OCI-LY1 (cell line): Measurements from ENCODE around the gene PPP1R27.

Source experiments
- H2AFZ ChIP-seq: fragments of 200-600 bp; sonication (generic), shearing (Covaris generic); 2 replicates; pipeline ENCODE4 v1.6.0; 2014; ENCODE audit warnings: antibody characterized with exemption, mild to moderate bottlenecking, low read length
- H3F3A ChIP-seq: fragments of 200-600 bp; sonication (generic), shearing (Covaris generic); 2 replicates; pipeline ENCODE4 v1.6.0; 2014; ENCODE audit warnings: mild to moderate bottlenecking, antibody characterized with exemption, low read length, moderate library complexity; ENCODE audit not compliant: insufficient read depth
- H3K27ac ChIP-seq: fragments of 200-600 bp; sonication (generic); 2 replicates; pipeline ENCODE4 v1.5.1; 2014; ENCODE audit warnings: low read length, mixed run types, mild to moderate bottlenecking, low read depth; ENCODE audit not compliant: poor library complexity, severe bottlenecking
- H3K27me3 ChIP-seq: fragments of 200-600 bp; sonication (generic); 2 replicates; pipeline ENCODE4 v1.6.0; 2014; ENCODE audit warnings: antibody characterized with exemption, mild to moderate bottlenecking, low read length, moderate library complexity; ENCODE audit not compliant: insufficient read depth
- H3K36me3 ChIP-seq: fragments of 200-600 bp; sonication (generic); 2 replicates; pipeline ENCODE4 v1.6.1; 2014; ENCODE audit warnings: mild to moderate bottlenecking, antibody characterized with exemption, low read length, moderate library complexity, mixed read lengths; ENCODE audit not compliant: insufficient read depth
- H3K4me1 ChIP-seq: fragments of 200-600 bp; sonication (generic); 2 replicates; pipeline ENCODE4 v1.5.1; 2014; ENCODE audit warnings: mild to moderate bottlenecking, low read length, moderate library complexity; ENCODE audit not compliant: insufficient read depth, severe bottlenecking
- H3K4me2 ChIP-seq: fragments of 200-600 bp; sonication (generic), shearing (Covaris generic); 2 replicates; pipeline ENCODE4 v1.6.1; 2014; ENCODE audit warnings: low read length
- H3K4me3 ChIP-seq: fragments of 200-600 bp; sonication (generic); 2 replicates; pipeline ENCODE4 v1.5.1; 2014; ENCODE audit warnings: low read length, low read depth, mild to moderate bottlenecking, mixed read lengths; ENCODE audit not compliant: poor library complexity, severe bottlenecking
- H3K79me2 ChIP-seq: fragments of 200-600 bp; shearing (Covaris generic); 2 replicates; pipeline ENCODE4 v1.6.1; 2016; ENCODE audit warnings: mixed run types, low read length, mixed read lengths; ENCODE audit not compliant: insufficient read depth
- H3K9ac ChIP-seq: fragments of 200-600 bp; sonication (generic), shearing (Covaris generic); 2 replicates; pipeline ENCODE4 v1.6.1; 2014; ENCODE audit warnings: mild to moderate bottlenecking, low read length, mixed read lengths
- H3K9me2 ChIP-seq: fragments of 200-600 bp; sonication (generic), shearing (Covaris generic); 2 replicates; pipeline ENCODE4 v1.6.1; 2014; ENCODE audit warnings: low read depth, mild to moderate bottlenecking, low read length, mixed read lengths
- H3K9me3 ChIP-seq: fragments of 200-600 bp; shearing (Covaris generic); 2 replicates; pipeline ENCODE4 v1.6.1; 2014; ENCODE audit warnings: low read length, mixed read lengths
- H4K20me1 ChIP-seq: fragments of 200-600 bp; sonication (generic), shearing (Covaris generic); 2 replicates; pipeline ENCODE4 v1.6.0; 2016; ENCODE audit warnings: mild to moderate bottlenecking, low read length; ENCODE audit not compliant: insufficient read depth
- CTCF ChIP-seq: fragments of 200-600 bp; sonication (generic), shearing (Covaris generic); IDR thresholded peaks from 2 replicates; pipeline ENCODE4 v1.5.1; 2017; ENCODE audit warnings: mild to moderate bottlenecking, antibody characterized with exemption, low read length, moderate library complexity, mixed read lengths
- EZH2 ChIP-seq: fragments of 200-600 bp; sonication (generic), shearing (Covaris generic); IDR thresholded peaks from 2 replicates; pipeline ENCODE4 v1.8.0; 2017; ENCODE audit warnings: borderline replicate concordance, mixed run types, mild to moderate bottlenecking, antibody characterized with exemption, low read length, moderate library complexity, mixed read lengths

PPP1R27 gene

GRCh38 chr17:81845361-81845760 is 10.5 kb upstream of the PPP1R27 start:
- H3K9me3 ChIP-seq: no peaks in the 10 kb centered on the region
- H3K4me2 ChIP-seq: no peak overlapping the region
- no peak for TF ChIP-seq CTCF
- no peak for TF ChIP-seq EZH2
- no peaks in the 10 kb centered on the region for H3F3A ChIP-seq
- H3K27ac ChIP-seq: no peak overlapping the region
- no peak overlapping the region for H3K9ac ChIP-seq
- no peak overlapping the region for H3K4me3 ChIP-seq
- no peaks in the 10 kb centered on the region for H4K20me1 ChIP-seq
- no peaks in the 10 kb centered on the region for H3K9me2 ChIP-seq
- H3K36me3 ChIP-seq: peaks cover 61% of the 10 kb centered on the region
- H3K27me3 ChIP-seq: no peaks in the 10 kb centered on the region
- H2AFZ ChIP-seq: no peak overlapping the region
- no peaks in the 10 kb centered on the region for H3K4me1 ChIP-seq
- H3K79me2 ChIP-seq: no peaks in the 10 kb centered on the region

DNA sequence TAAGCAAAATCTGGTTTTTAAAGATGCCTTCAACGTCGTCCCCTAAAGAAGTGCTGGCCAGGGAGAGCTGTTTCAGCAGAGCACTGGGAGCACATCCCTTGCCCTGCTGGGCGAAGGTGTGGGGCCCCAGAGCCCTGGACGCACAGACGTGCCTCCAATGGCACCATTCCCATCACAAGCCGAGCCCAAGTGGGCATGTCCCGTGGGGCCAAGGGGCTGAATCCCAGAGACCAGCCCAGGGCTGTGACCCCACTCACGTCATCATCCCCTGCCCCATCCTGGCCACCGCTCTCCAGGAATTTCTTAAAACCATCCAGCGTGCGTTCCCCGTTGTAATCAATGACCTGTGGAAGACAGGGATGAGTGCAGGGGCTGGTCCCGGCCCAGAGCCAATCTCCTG is 10.0 kb upstream of the PPP1R27 start:
- Histone ChIP-seq H3K4me2 (no peak overlapping the region), H3K36me3 (peaks cover 60% of the 10 kb centered on the region), H3K79me2 (no peaks in the 10 kb centered on the region), H3K9me2 (no peaks in the 10 kb centered on the region), H3K4me1 (no peaks in the 10 kb centered on the region), H3K9me3 (no peaks in the 10 kb centered on the region), H2AFZ (no peak overlapping the region), H4K20me1 (no peaks in the 10 kb centered on the region), H3K4me3 (no peak overlapping the region), H3K9ac (no peak overlapping the region), H3K27me3 (no peaks in the 10 kb centered on the region), H3K27ac (no peak overlapping the region), H3F3A (no peaks in the 10 kb centered on the region)
- no peak for TF ChIP-seq EZH2
- no peak for TF ChIP-seq CTCF

GRCh38 chr17:81844327-81844851 is 9.5 kb upstream of the PPP1R27 start:
- Histone ChIP-seq H4K20me1 (no peaks in the 10 kb centered on the region), H3F3A (no peaks in the 10 kb centered on the region), H3K9ac (no peak overlapping the region), H3K27me3 (no peaks in the 10 kb centered on the region), H3K9me3 (no peaks in the 10 kb centered on the region), H3K36me3 (peaks cover 60% of the 10 kb centered on the region), H3K9me2 (no peaks in the 10 kb centered on the region), H3K79me2 (no peaks in the 10 kb centered on the region), H3K27ac (no peak overlapping the region), H3K4me1 (no peaks in the 10 kb centered on the region), H3K4me3 (no peak overlapping the region), H2AFZ (no peak overlapping the region), H3K4me2 (no peak overlapping the region)
- TF ChIP-seq CTCF: no peak
- TF ChIP-seq EZH2: no peak
